IPS-15b (cell line): ENCODE data around the gene PRM2.

Experiments used
- H3K27me3 ChIP-seq: one replicate; pipeline ENCODE4 v1.6.1; 2013; ENCODE audit warnings: low read length; ENCODE audit not compliant: control insufficient read depth, insufficient read depth
- H3K36me3 ChIP-seq: one replicate; pipeline ENCODE4 v1.6.1; 2013; ENCODE audit warnings: low read length; ENCODE audit not compliant: control insufficient read depth, insufficient read depth
- H3K4me1 ChIP-seq: one replicate; pipeline ENCODE4 v1.6.1; 2013; ENCODE audit warnings: mild to moderate bottlenecking, low read length; ENCODE audit not compliant: control insufficient read depth, insufficient read depth
- H3K4me3 ChIP-seq: one replicate; pipeline ENCODE4 v1.5.1; 2013; ENCODE audit warnings: low read depth, low read length
- H3K9ac ChIP-seq: one replicate; pipeline ENCODE4 v1.6.1; 2013; ENCODE audit warnings: low read depth, mild to moderate bottlenecking, low read length
- H3K9me3 ChIP-seq: one replicate; pipeline ENCODE4 v1.6.1; 2013; ENCODE audit warnings: mild to moderate bottlenecking, low read length; ENCODE audit not compliant: control insufficient read depth, insufficient read depth

PRM2 gene

GRCh38 chr16:11245988-11246387 is 30.3 kb downstream of the PRM2 start:
- no peaks in the 10 kb centered on the region for H3K27me3 ChIP-seq
- no peaks in the 10 kb centered on the region for H3K9me3 ChIP-seq
- H3K4me3 ChIP-seq, result no peak overlapping the region
- no peaks in the 10 kb centered on the region for H3K4me1 ChIP-seq
- H3K36me3 ChIP-seq, result no peaks in the 10 kb centered on the region
- no peak overlapping the region for H3K9ac ChIP-seq

- Histone ChIP-seq H3K27me3 (no peaks in the 10 kb centered on the region), H3K9me3 (no peaks in the 10 kb centered on the region), H3K9ac (no peak overlapping the region), H3K4me1 (no peaks in the 10 kb centered on the region), H3K4me3 (no peak overlapping the region), H3K36me3 (no peaks in the 10 kb centered on the region)
These were observed 31.0 kb downstream of the PRM2 start for GRCh38 chr16:11245222-11245737.

GRCh38 chr16:11242658-11243057 is 33.6 kb downstream of the PRM2 start:
- H3K27me3 ChIP-seq, result no peaks in the 10 kb centered on the region
- no peaks in the 10 kb centered on the region for H3K4me1 ChIP-seq
- H3K9ac ChIP-seq, result no peak overlapping the region
- H3K36me3 ChIP-seq, result no peaks in the 10 kb centered on the region
- H3K4me3 ChIP-seq, result no peak overlapping the region
- H3K9me3 ChIP-seq, result no peaks in the 10 kb centered on the region

- Histone ChIP-seq H3K9ac (no peak overlapping the region), H3K27me3 (no peaks in the 10 kb centered on the region), H3K36me3 (no peaks in the 10 kb centered on the region), H3K4me1 (no peaks in the 10 kb centered on the region), H3K9me3 (no peaks in the 10 kb centered on the region), H3K4me3 (no peak overlapping the region)
These were observed 34.6 kb downstream of the PRM2 start for GRCh38 chr16:11241480-11242204.

- no peaks in the 10 kb centered on the region for H3K27me3 ChIP-seq
These were observed 35.4 kb downstream of the PRM2 start for GRCh38 chr16:11240636-11241473.

GRCh38 chr16:11239644-11240632 is 36.3 kb downstream of the PRM2 start:
- H3K36me3 ChIP-seq, result no peaks in the 10 kb centered on the region
- H3K4me1 ChIP-seq, result no peaks in the 10 kb centered on the region
- H3K9ac ChIP-seq, result no peak overlapping the region
- no peaks in the 10 kb centered on the region for H3K9me3 ChIP-seq
- no peaks in the 10 kb centered on the region for H3K27me3 ChIP-seq
- no peak overlapping the region for H3K4me3 ChIP-seq

More at GRCh38 chr16:11240636-11241473, 35.4 kb downstream of the PRM2 start:
- no peak overlapping the region for H3K4me3 ChIP-seq
- H3K9ac ChIP-seq, result no peak overlapping the region
- no peaks in the 10 kb centered on the region for H3K4me1 ChIP-seq
- no peaks in the 10 kb centered on the region for H3K9me3 ChIP-seq
- no peaks in the 10 kb centered on the region for H3K36me3 ChIP-seq

- Histone ChIP-seq H3K9ac (no peak overlapping the region), H3K4me1 (no peaks in the 10 kb centered on the region), H3K9me3 (no peaks in the 10 kb centered on the region), H3K27me3 (no peaks in the 10 kb centered on the region), H3K4me3 (no peak overlapping the region), H3K36me3 (no peaks in the 10 kb centered on the region)
These were observed 37.7 kb downstream of the PRM2 start for GRCh38 chr16:11238272-11239202.

- peaks cover 2% of the 10 kb centered on the region for H3K27me3 ChIP-seq
- no peaks in the 10 kb centered on the region for H3K9me3 ChIP-seq
- no peak overlapping the region for H3K9ac ChIP-seq
- H3K4me3 ChIP-seq, result no peak overlapping the region
- no peaks in the 10 kb centered on the region for H3K36me3 ChIP-seq
- no peaks in the 10 kb centered on the region for H3K4me1 ChIP-seq
These were observed 39.6 kb downstream of the PRM2 start for GRCh38 chr16:11236461-11237254.

- Histone ChIP-seq H3K9me3 (no peaks in the 10 kb centered on the region), H3K9ac (no peak overlapping the region), H3K27me3 (peaks cover 3% of the 10 kb centered on the region), H3K4me1 (no peaks in the 10 kb centered on the region), H3K36me3 (no peaks in the 10 kb centered on the region), H3K4me3 (no peak overlapping the region)
These were observed 40.6 kb downstream of the PRM2 start for GRCh38 chr16:11235703-11235991.
